ENCODE measurements around the gene C3orf18. TPM values are rescaled to one million over a fixed set of nuclear protein-coding genes. Genes with fewer than 3 reads are reported as not detected.

The C3orf18 gene
- polyA plus RNA-seq, 4 donors, result 15.4 to 21.3 (median 19.4) TPM

DNA sequence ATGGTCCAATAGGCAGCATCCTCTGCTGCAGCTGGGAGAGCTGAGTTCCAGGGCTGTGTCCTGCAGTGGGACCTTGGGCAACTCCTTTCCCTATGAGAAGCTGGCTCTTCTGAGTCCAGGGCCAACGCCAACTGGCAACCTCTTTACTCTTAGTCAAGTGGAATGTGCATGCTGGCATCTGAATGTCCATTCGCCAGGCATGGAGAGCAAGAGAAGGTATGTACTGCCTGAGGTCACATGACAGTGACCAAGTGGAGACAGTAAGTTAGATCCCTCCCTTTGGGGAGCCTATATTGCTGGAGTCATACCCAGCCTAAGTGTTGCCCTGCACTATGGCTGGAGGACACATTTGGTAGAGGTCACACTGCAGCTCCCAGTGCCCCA, 13.9 kb upstream of the C3orf18 start:
- DNase-seq (ENCODE audit: low read depth in 4 of 4, low spot score in 3 of 4), result no peak

DNA sequence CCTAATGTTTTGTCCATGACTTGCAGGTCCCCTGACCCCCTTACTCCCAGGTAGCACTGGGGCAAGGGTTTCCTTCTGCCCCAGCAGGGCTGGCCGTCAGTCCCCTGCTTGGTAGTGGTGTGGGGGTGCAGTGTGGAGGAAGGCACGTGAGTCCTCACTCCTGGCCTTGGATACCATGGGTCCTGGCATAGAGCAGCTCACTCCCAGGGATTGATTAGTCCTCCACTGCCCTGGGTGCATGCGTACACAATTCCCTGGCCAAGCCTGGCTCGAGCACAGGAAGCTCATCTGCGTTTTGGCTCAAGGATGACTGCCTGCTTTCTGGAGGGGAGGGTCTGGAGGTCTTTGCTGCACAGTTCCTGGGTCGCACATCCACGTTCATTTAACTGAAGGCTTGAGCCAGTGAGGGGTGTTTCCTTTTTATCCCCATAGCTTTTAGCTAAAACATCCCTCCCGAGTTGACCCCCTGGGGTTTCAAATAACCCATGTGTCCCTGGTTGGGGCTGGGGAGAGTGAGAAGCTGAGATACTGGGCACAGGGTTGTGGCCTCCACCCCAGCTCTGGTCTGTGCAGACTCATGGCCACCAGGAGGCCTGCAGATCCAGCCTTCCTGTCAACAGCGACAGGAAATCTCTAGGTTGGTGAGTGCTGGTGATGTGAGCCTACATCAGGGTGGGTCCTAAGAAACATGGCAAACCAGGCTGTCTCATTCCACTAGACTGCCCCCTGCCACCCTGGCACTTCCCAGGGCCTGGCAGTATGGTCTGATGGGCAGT, 13.3 kb upstream of the C3orf18 start:
- no peak for DNase-seq (ENCODE audit: low read depth in 4 of 4, low spot score in 3 of 4)

DNA sequence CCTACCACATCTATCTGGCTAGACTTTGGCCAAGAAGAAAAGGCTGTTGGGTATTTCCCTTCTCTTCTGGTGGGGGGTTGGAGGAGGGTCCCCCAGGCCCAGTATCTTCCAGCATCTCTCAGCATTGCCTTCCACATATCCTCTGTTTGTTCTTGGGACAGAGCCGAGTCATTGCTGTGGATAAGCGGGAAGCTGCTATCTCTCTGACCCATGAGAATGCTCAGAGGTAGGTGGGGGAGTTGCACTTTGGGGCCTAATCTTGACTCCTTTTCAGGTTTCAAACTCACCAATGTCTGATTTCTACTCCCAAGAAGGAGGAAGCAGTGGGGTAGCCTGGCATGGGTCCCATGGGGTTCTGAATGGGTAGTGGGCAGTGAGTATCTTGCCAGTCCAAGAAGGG, 9.8 kb upstream of the C3orf18 start:
- DNase-seq (ENCODE audit: low read depth in 4 of 4, low spot score in 3 of 4), result no peak

DNA sequence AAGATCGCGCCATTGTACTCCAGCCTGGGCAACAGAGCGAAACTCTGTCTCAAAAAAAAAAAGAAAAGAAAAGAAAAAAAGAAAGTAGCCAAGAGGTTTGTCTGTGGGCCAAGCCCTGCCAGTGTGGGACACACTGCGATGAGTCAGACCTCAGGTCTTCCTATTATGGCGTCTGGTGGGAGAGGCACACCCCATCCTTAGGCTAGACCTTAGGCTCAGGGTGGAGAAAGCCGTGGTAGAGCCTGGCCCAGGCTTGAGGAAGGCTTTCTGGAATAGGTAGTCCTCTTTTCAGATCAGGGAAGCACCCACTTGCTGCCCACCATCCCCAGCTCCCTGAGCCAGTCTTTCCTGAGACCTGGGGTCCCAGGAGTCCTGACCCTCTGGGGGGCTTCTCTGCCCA, 7.8 kb upstream of the C3orf18 start:
- DNase-seq (ENCODE audit: low read depth in 4 of 4, low spot score in 3 of 4), result no peak

DNA sequence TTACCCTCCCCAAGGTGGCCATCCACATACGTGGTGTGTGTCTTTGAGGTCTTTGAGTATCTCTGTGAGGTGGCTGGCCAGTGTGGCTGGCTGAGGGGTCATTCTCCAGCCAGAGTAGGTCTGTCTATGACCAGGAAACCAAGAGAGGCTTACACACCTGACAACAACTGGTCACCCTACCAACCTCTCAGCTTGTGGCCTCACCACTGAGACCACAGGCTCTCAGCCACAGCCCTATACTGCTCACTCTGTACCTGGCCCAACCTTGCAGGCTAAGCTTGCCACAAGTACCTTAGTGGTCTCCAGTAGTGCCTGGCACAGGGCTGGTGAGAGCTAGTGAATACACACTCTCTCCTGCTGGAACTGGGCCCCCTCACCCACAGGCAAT, 6.9 kb upstream of the C3orf18 start:
- no peak for DNase-seq (ENCODE audit: low read depth in 4 of 4, low spot score in 3 of 4)

DNA sequence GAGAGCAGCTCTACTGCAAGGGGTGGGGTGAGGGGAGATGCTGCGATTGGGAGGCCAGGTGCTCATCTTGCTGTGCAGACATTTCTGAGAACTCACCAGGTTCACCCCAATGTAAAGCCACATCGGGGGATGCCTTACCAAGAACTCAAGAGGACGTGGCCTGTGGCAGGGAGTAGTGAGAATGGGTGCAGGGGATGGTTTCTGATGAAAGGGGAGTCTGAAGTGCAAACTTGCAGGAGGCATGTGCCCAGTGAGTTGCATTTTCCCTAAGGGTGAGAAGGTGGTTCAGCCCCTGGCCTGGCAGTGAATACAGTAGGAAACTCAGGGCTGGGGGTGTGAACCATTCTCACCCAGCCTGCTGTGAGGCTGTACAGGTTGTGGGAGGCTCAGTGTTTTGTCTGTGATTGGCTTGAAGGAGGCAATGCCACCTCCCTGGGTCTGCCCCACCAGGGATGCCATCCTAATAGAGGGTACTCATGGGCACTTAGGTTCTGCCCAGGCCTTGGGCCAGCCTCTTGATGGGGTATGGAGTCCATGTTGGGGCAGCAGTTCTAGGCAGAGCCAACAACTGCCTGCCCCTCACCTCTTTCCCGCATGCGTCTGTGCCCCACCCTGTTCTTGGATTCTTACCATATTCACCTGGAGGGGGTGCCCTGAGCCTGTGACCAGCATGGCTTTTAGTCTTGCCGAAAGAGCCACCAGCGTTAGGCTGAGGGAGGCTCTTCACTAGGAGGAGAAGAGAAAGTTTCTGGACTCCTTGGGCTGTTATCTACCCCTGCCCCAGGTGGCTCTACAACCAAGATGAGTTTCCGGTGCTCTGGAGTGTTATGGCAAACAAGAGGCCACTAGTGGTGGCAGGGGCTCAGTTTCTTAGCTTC, 6.3 kb upstream of the C3orf18 start:
- no peak for DNase-seq (ENCODE audit: low read depth in 4 of 4, low spot score in 3 of 4)

DNA sequence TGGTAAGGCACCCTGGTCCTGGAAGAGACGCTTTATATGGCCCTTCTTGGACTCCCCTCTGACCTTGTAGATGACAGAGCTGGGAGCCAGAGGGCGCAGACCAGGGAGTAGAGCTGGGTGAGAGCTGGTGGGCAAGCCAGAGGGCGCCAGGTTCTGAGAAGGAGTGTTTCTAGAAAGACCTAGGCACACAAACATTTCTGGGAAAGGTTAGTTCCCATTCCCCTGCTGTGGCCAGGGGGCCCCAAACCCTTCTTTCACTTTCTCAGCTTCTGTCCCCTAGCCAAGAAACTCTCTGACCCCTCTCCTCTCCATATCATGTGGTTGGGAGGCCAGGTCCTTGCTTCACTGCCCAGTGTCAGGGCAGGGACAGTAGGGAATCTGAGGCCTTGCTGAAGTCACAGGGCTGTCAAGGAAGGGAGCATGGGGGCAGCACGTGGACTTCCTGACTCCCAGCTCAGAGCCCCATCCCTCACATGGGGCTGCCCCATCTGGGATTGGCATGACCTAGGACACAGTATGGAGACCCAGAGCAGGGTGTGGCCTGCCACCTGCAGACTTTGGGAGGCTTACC, 5.3 kb upstream of the C3orf18 start:
- DNase-seq (ENCODE audit: low read depth in 4 of 4, low spot score in 3 of 4), result no peak

DNA sequence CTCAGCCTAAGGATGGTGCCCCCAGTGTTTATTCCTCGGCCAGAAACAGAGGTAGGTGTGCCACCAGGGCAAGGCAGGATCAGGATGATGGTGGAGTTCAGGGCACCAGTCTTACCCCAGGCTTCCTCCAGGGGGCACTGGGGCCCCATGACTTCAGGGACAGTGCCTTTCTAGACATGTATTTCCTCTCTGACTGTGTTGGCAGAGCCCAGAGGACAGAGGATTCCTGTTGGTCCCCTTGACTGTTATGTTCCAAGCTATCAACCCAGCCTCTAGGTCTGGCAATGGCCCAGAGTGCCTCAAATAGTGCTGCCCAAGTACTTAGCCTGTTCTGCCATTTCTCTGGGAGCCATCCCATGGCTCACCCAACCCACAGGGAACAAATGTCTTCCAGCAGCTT, 4.6 kb upstream of the C3orf18 start:
- peak in 2 of 4 donors; percentile 28 to 46 for DNase-seq (ENCODE audit: low read depth in 4 of 4, low spot score in 3 of 4)

DNA sequence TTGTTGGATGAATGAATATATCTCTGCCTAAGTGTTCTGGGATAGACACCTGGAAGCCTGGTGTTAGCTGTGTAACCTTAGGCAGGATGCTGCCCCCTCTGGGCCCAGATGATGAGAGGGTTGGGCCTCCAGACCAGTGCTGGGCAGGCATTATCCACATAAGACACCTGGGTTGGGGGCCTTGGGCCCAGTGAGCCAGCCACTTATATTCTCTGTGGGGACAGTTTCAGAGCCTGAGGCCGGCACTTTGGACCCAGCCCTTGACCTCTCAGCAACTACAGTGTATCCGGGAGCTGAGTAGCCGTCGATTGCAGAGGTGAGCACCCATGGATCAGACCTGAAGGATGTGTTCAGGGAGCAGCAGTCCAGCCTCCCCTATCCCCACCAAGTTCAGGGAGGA, 3.9 kb upstream of the C3orf18 start:
- no peak for DNase-seq (ENCODE audit: low read depth in 4 of 4, low spot score in 3 of 4)

DNA sequence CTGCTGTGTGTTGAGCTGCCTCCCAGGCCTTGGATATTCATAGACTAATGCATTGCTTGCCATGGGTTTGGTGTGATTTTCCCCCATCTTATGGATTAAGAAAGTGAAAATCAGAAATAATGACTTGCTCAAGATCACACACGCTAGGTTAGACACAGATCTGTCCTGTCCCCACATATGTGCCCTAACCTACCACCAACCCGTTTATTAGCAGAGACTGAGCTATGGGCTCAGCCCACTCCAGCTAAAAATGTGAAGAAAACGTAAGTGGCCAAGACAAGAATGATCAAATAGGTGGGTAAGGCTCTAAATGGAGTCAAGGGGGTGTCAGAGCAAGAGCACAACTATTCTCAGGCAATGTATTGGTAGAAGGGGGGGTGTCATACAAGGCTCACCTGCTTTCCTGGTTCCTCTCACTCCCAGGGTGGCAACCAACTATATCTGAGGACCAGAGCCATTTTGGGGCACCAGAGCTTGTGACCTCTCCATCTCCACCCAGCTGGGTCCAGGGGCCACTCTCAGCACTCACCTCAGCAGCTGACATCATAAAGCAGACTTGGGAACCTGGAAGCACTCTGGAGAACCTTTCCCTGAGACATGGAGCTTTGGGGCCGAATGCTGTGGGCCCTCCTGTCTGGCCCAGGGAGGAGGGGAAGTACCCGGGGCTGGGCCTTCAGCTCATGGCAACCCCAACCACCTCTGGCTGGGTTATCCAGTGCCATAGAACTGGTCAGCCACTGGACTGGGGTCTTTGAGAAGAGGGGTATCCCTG, 3.1 kb upstream of the C3orf18 start:
- no peak for DNase-seq (ENCODE audit: low read depth in 4 of 4, low spot score in 3 of 4)

DNA sequence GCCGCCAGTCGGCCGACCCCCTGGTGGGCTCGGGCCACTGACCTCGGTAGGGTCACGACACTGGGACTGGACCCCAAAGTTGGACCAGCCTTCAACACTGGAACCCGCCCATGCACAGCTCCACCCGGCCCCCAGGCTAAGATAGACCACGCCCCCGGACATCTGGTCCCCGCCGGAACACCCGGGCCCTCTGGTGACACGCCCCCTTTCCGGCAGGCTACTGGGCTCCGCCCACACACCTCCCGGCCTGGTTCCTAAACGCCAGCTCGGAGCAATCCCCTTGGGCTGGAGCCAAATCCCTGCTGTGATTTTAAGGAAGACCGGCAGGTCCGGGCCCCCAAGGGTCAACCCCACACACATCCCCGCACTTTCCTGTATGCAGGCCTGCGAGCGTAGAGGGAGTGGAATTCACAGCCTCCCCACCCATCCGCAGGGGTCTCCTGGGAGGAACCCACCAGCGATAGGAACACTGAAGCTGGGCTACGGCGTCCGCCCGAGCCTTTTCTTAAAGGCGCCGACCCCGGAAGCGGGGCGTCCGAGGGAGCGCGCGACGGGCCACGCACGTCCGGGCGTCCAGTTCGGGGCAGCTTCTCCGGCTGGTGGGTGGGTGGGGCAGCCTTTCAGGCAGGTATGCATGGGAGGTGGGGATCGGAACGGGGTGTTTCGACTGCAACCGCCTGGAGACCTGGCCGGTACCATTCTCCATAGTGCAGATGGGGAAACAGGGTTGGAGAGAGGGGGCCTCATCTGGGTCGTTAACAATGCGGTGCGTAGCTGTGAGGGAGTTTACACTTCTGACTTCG, 1.6 kb upstream of the C3orf18 start, which contains the start of gene HEMK1:
Gene HEMK1 (plus strand): TSS at position 576 of the 803 bp plus-strand sequence. CDS start 1,583 bp downstream, outside the sequence.
- DNase-seq (ENCODE audit: low read depth in 4 of 4, low spot score in 3 of 4), result peak; percentile 92 to 95 (median 92)

DNA sequence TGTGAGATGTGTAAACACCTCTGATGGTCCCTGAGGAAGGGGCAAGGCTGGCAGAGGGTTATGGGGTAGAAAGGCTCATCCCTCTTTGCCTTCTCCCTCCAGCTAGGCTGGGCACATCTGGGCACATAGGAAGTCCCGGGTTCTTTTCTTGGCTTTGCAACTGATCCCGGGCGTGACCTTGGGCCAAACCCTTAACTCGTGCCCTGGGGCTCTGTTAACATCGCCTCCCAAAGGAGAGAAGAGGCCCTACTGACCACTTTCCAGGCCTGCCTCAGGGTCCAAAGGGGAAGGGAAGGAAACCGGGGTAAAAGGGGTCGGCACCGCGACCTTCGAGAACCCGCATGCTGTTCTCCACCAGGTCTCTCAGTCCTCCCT, 549 bp downstream of the C3orf18 start:
- DNase-seq (ENCODE audit: low read depth in 4 of 4, low spot score in 3 of 4), result no peak

DNA sequence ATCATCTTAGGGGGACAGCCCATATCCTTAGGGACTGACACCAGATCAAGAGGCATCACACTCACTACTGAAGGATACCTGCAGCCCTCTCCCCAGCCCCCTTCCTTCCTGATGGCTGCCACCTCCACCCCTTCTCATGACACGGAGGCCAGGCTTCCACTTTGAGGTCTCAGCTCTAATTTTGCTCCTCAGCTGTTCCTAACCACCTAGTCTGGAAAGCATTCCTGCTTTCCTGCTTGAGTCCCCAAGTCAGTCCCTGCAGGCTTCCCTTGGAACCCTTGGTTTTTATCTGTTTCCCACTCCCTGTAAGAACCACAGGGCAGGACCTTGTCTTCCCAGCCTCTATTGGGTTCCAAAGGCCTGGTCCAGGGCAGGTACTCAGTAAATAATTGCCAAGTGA, 3.2 kb downstream of the C3orf18 start:
- DNase-seq (ENCODE audit: low read depth in 4 of 4, low spot score in 3 of 4), result no peak

DNA sequence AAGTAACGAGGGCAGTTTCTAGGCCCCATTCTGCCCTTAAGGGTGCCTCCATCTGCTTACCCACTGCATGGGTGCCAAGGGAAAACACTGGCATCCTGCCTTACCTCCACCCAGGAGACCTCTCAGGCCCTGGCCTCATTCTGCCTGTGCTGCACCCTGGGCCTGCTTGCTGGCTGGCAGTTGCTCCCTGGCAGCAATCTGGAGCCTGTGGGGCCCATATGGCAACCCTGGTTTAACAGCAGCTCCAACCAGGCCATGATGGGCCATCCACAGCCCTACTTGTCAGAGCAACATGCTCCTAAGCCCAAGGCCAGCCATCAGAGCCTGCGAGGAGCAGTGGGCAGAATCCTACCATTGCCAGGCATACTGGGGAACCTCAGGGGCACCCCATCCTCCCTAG, 3.7 kb downstream of the C3orf18 start:
- no peak for DNase-seq (ENCODE audit: low read depth in 4 of 4, low spot score in 3 of 4)

DNA sequence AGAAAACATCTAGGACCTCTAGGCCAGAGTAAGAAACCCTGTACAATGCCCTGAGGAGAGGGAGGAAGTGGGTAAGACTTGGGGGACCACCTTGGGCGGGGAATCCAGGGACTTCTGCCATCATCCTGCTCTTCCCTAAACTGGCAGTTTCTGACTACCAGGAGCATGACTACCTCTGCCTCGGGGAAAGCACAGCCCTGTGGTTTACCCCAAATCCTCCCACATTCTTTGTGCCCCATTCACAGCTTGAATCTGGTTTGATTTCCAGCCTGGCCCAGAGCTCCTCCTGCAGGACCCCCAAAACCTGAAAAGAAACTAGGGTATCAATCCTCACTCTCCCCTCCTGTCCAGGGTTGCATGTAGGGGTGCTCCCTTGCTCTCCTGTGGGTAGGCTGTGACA, 4.7 kb downstream of the C3orf18 start:
- no peak for DNase-seq (ENCODE audit: low read depth in 4 of 4, low spot score in 3 of 4)

DNA sequence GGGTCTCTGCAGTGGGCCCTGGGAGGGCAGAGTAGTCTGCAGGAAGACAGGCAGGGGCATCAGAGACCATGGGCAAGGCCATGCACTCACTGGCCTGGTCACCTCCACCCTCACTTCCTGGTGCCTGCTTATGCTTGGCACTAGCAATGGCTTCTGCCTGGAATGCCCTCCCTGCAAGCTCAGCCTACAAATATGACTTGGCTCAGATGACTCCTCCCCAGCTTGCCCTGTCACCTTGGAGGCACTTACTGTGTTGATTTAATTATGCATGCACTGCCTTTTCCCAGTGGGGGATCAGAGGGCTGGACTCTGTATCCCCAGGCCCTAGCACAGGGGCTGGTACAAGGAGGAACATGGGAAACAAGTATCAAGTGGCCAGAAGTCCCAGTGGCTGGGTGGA, 7.8 kb downstream of the C3orf18 start:
- no peak for DNase-seq (ENCODE audit: low read depth in 4 of 4, low spot score in 3 of 4)

DNA sequence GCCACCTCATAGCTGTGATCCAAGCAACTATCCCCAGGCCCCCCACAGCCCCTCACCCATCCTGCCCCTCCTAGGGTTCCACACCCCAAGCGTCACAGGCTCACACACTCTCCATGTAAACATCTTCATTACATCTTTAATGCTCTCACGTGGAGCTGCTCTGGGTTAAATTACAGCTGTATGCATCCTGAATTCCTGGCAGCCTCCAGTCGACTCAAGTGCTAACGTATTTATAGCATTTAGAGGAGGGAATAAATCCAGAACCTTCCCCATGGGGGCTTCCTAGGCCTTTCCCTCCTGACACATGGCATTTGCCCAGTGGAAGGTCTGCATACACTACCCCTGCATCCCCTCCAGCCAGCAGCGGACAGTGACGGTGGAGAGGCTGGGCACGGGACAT, 9.6 kb downstream of the C3orf18 start:
- DNase-seq (ENCODE audit: low read depth in 4 of 4, low spot score in 3 of 4), result no peak

DNA sequence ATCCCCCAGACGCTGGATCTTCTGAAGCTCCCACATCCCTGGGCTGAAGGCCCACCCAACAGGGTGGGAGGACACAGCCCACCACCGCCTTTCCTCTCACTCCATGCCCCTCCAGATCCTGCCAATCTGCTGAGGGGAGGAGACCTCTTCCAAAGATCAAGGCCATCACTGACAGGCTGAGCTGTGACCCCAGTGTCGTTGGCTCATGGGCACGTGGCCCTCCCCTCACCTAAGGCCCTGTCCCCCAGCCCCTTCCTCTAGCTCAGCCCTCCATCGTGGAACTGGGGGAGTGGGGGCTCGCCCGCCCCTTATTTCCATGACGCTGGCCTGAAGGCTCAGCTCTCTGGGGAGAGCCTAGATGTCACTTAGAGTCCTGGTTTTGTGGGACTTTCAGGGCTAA, 10.4 kb downstream of the C3orf18 start:
- DNase-seq (ENCODE audit: low read depth in 4 of 4, low spot score in 3 of 4), result no peak

DNA sequence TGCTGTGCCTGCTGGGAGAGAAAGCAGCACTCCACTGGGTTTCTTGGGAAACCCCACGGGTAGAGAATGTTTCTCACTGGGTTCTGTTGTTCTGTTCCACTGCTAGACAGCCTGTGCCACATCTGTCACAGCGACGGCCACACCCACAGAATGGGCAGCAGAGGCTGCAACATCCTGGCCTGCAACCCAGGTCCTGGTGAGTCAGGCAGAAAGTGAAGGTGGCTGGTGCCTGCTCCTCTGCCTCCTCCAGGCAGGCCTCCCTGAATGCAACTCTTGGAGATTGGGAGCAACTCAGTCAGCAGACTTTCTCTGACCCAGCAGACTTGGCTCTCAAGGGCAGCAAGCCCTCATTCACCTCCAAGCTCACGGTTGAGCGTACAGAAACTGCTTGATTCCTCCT, 13.0 kb downstream of the C3orf18 start:
- DNase-seq (ENCODE audit: low read depth in 4 of 4, low spot score in 3 of 4), result no peak

DNA sequence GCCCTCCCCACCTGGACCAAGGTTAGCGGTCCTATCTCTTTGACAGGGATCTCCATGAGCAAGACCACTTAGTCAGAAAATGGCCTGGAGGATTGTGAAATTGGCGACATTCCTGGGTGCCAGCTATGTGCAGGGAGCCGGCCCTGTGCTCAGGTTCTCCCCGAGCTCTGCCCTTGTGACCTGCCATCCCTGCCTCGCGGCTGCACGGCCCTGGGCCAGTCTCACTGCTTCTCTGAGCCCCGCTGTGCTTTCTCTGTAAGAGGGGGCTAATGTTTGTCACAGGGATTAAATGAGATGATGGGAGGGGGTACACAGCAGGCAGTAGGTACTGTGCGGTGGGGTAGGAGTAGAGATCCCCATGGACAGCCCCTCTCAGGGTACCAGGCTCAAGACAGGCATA, 14.9 kb downstream of the C3orf18 start:
- DNase-seq (ENCODE audit: low read depth in 4 of 4, low spot score in 3 of 4), result no peak

Data from left renal pelvis (tissue), 4 donors.